WTC11 (cell line): Measurements from ENCODE around the gene KCNC4. TPM values are rescaled to one million over a fixed set of nuclear protein-coding genes. Genes with fewer than 3 reads are reported as not detected.

Experiments used
- ATAC-seq: fragments of 200-7000 bp; cut with Tn5 transposase; 2 replicates; pipeline ENCODE4 v1.10.0; 2021; ENCODE audit warnings: mild to moderate bottlenecking, moderate library complexity
- CTCF ChIA-PET: fragments of 300-600 bp; sonication (Branson Sonifier 250); formaldehyde crosslinking; loops from one replicate; lab custom pipeline; 2021; ENCODE audit warnings: antibody characterized with exemption; lab: Charles Lee
- POLR2A ChIA-PET: fragments of 350-600 bp; sonication (Branson Sonifier 250); formaldehyde crosslinking; loops from one replicate; lab custom pipeline; 2021; ENCODE audit warnings: antibody characterized with exemption; lab: Charles Lee
- DNase-seq: peaks from one replicate; pipeline ENCODE4 v3.0.0; 2021; ENCODE audit warnings: low spot score
- H3K27ac Mint-ChIP-seq: 2 replicates; pipeline ENCODE4 v1.8.0; 2021; ENCODE audit warnings: mixed read lengths
- H3K27me3 Mint-ChIP-seq: 2 replicates; pipeline ENCODE4 v1.8.0; 2021; ENCODE audit warnings: low read depth, mild to moderate bottlenecking, moderate library complexity, mixed read lengths
- H3K36me3 Mint-ChIP-seq: 2 replicates; pipeline ENCODE4 v1.8.0; 2021; ENCODE audit warnings: mixed read lengths
- H3K4me1 Mint-ChIP-seq: 2 replicates; pipeline ENCODE4 v1.8.0; 2022; ENCODE audit warnings: mixed read lengths
- H3K4me3 Mint-ChIP-seq: 2 replicates; pipeline ENCODE4 v1.8.0; 2021; ENCODE audit warnings: mild to moderate bottlenecking, moderate library complexity, mixed read lengths
- H3K9me3 Mint-ChIP-seq: 2 replicates; pipeline ENCODE4 v1.8.0; 2021; ENCODE audit warnings: mixed read lengths
- ATF1 ChIP-seq: sonication (generic); formaldehyde crosslinking; IDR thresholded peaks from 2 replicates; pipeline ENCODE4 v1.8.1; 2023; ENCODE audit warnings: mild to moderate bottlenecking, moderate library complexity, missing genetic modification reagents
- CDX4 ChIP-seq: fragments of 250-450 bp; sonication (Bioruptor Pico); IDR thresholded peaks from 2 replicates; pipeline ENCODE4 v1.9.0; 2021; ENCODE audit warnings: moderate library complexity, mild to moderate bottlenecking, inconsistent platforms, borderline replicate concordance
- CREB1 ChIP-seq: sonication (generic); formaldehyde crosslinking; IDR thresholded peaks from 2 replicates; pipeline ENCODE4 v1.8.0; 2023; ENCODE audit warnings: mild to moderate bottlenecking, missing genetic modification reagents
- CREM ChIP-seq: sonication (generic); formaldehyde crosslinking; IDR thresholded peaks from 2 replicates; pipeline ENCODE4 v1.8.1; 2022; ENCODE audit warnings: mild to moderate bottlenecking, missing genetic modification reagents, moderate library complexity
- EMX1 ChIP-seq: fragments of 250-450 bp; sonication (Bioruptor Pico); IDR thresholded peaks from 2 replicates; pipeline ENCODE4 v1.8.0; 2021; ENCODE audit warnings: mild to moderate bottlenecking
- ERG ChIP-seq: fragments of 250-450 bp; sonication (Bioruptor Pico); IDR thresholded peaks from 2 replicates; pipeline ENCODE4 v1.8.0; 2021; ENCODE audit warnings: mild to moderate bottlenecking
- GABPB1 ChIP-seq: sonication (generic); formaldehyde crosslinking; IDR thresholded peaks from 2 replicates; pipeline ENCODE4 v1.8.1; 2023; ENCODE audit warnings: mild to moderate bottlenecking, missing genetic modification reagents
- HMGA2 ChIP-seq: fragments of 250-450 bp; sonication (Bioruptor Pico); IDR thresholded peaks from 2 replicates; pipeline ENCODE4 v1.4.0; 2021; ENCODE audit warnings: mild to moderate bottlenecking, moderate library complexity
- JAZF1 ChIP-seq: fragments of 250-450 bp; sonication (Bioruptor Pico); IDR thresholded peaks from 2 replicates; pipeline ENCODE4 v1.9.0; 2021; ENCODE audit warnings: moderate library complexity, mild to moderate bottlenecking, inconsistent platforms
- MXD4 ChIP-seq: fragments of 250-450 bp; sonication (Bioruptor Pico); IDR thresholded peaks from 2 replicates; pipeline ENCODE4 v1.8.0; 2021; ENCODE audit warnings: mild to moderate bottlenecking, moderate library complexity, borderline replicate concordance
- NFATC4 ChIP-seq: fragments of 250-450 bp; sonication (Bioruptor Pico); IDR thresholded peaks from 2 replicates; pipeline ENCODE4 v1.9.0; 2021; ENCODE audit warnings: mild to moderate bottlenecking
- NFYB ChIP-seq: sonication (generic); formaldehyde crosslinking; conservative IDR thresholded peaks from 2 replicates; pipeline ENCODE4 v1.8.0; 2022; ENCODE audit warnings: low read depth, missing genetic modification reagents
- RORB ChIP-seq: fragments of 250-450 bp; sonication (Bioruptor Pico); IDR thresholded peaks from 2 replicates; pipeline ENCODE4 v1.9.0; 2021; ENCODE audit warnings: mild to moderate bottlenecking
- TP53 ChIP-seq: sonication (generic); formaldehyde crosslinking; IDR thresholded peaks from 2 replicates; pipeline ENCODE4 v1.8.1; 2023; ENCODE audit warnings: mild to moderate bottlenecking, missing genetic modification reagents
- ZNF219 ChIP-seq: sonication (generic); formaldehyde crosslinking; IDR thresholded peaks from 2 replicates; pipeline ENCODE4 v1.8.0; 2023; ENCODE audit warnings: missing genetic modification reagents, mild to moderate bottlenecking, borderline replicate concordance
- ZNF281 ChIP-seq: sonication (generic); formaldehyde crosslinking; IDR thresholded peaks from 2 replicates; pipeline ENCODE4 v1.8.0; 2023; ENCODE audit warnings: mild to moderate bottlenecking, missing genetic modification reagents
- ZNF317 ChIP-seq: sonication (generic); formaldehyde crosslinking; IDR thresholded peaks from 2 replicates; pipeline ENCODE4 v1.8.1; 2023; ENCODE audit warnings: low read depth, mild to moderate bottlenecking, moderate library complexity, missing genetic modification reagents, borderline replicate concordance
- total RNA-seq: library from RNA; stranded (reverse); gene quantifications from 3 replicates; pipeline ENCODE4 v1.2.3, GENCODE V29; 2021
- TF ChIP-seq, protein P1 (sequence below): sonication (generic); formaldehyde crosslinking; IDR thresholded peaks from 2 replicates; pipeline ENCODE4 v1.8.1; 2023; ENCODE audit warnings: mild to moderate bottlenecking, missing genetic modification reagents
- TF ChIP-seq, protein P2 (sequence below): sonication (generic); formaldehyde crosslinking; IDR thresholded peaks from 2 replicates; pipeline ENCODE4 v1.8.1; 2023; ENCODE audit warnings: mild to moderate bottlenecking, missing genetic modification reagents, borderline replicate concordance

The KCNC4 gene
- total RNA-seq, 1 experiment from 2014 or later, result 19.9 TPM

- CTCF ChIA-PET, result interaction anchor here (1.6 to 3.2 kb wide), 3 partner anchors 8 to 73 kb away, joined by 4 to 11 read pairs (median 8); partner anchors contain the start of gene SLC6A17
- H3K27ac Mint-ChIP-seq, result no peak overlapping the region
- peaks cover 11% of the 10 kb centered on the region for H3K4me1 Mint-ChIP-seq
- no peak overlapping the region for H3K4me3 Mint-ChIP-seq
- H3K36me3 Mint-ChIP-seq, result no peaks in the 10 kb centered on the region
- ATAC-seq (no peak), DNase-seq (no peak)
- no peaks in the 10 kb centered on the region for H3K9me3 Mint-ChIP-seq
- H3K27me3 Mint-ChIP-seq, result peaks cover 11% of the 10 kb centered on the region
- no peak for TF ChIP-seq JAZF1 (CRISPR knock-in tag)
- TF ChIP-seq, protein P1, sequence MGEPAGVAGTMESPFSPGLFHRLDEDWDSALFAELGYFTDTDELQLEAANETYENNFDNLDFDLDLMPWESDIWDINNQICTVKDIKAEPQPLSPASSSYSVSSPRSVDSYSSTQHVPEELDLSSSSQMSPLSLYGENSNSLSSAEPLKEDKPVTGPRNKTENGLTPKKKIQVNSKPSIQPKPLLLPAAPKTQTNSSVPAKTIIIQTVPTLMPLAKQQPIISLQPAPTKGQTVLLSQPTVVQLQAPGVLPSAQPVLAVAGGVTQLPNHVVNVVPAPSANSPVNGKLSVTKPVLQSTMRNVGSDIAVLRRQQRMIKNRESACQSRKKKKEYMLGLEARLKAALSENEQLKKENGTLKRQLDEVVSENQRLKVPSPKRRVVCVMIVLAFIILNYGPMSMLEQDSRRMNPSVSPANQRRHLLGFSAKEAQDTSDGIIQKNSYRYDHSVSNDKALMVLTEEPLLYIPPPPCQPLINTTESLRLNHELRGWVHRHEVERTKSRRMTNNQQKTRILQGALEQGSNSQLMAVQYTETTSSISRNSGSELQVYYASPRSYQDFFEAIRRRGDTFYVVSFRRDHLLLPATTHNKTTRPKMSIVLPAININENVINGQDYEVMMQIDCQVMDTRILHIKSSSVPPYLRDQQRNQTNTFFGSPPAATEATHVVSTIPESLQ (CRISPR knock-in tag), result no peak
- no peak for TF ChIP-seq ZNF317 (CRISPR knock-in tag)
- no peak for TF ChIP-seq ATF1 (CRISPR knock-in tag)
- TF ChIP-seq ZNF219, result no peak
- TF ChIP-seq, protein P2, sequence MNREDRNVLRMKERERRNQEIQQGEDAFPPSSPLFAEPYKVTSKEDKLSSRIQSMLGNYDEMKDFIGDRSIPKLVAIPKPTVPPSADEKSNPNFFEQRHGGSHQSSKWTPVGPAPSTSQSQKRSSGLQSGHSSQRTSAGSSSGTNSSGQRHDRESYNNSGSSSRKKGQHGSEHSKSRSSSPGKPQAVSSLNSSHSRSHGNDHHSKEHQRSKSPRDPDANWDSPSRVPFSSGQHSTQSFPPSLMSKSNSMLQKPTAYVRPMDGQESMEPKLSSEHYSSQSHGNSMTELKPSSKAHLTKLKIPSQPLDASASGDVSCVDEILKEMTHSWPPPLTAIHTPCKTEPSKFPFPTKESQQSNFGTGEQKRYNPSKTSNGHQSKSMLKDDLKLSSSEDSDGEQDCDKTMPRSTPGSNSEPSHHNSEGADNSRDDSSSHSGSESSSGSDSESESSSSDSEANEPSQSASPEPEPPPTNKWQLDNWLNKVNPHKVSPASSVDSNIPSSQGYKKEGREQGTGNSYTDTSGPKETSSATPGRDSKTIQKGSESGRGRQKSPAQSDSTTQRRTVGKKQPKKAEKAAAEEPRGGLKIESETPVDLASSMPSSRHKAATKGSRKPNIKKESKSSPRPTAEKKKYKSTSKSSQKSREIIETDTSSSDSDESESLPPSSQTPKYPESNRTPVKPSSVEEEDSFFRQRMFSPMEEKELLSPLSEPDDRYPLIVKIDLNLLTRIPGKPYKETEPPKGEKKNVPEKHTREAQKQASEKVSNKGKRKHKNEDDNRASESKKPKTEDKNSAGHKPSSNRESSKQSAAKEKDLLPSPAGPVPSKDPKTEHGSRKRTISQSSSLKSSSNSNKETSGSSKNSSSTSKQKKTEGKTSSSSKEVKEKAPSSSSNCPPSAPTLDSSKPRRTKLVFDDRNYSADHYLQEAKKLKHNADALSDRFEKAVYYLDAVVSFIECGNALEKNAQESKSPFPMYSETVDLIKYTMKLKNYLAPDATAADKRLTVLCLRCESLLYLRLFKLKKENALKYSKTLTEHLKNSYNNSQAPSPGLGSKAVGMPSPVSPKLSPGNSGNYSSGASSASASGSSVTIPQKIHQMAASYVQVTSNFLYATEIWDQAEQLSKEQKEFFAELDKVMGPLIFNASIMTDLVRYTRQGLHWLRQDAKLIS (CRISPR knock-in tag), result no peak
- TF ChIP-seq CREM (CRISPR knock-in tag), result no peak
- TF ChIP-seq EMX1, result no peak
- no peak for TF ChIP-seq NFATC4 (CRISPR knock-in tag)
- TF ChIP-seq ERG (CRISPR knock-in tag), result no peak
- TF ChIP-seq CREB1 (CRISPR knock-in tag), result no peak
- no peak for TF ChIP-seq MXD4 (CRISPR knock-in tag)
- no peak for TF ChIP-seq GABPB1 (CRISPR knock-in tag)
- TF ChIP-seq ZNF281 (CRISPR knock-in tag), result no peak
- no peak for TF ChIP-seq RORB
- TF ChIP-seq HMGA2, result no peak
- no peak for TF ChIP-seq NFYB (CRISPR knock-in tag)
- TF ChIP-seq CDX4 (CRISPR knock-in tag), result no peak
- no peak for TF ChIP-seq TP53 (CRISPR knock-in tag)
- POLR2A ChIA-PET, result no interaction called here
These were observed 48.3 kb upstream of the KCNC4 start for GRCh38 chr1:110161849-110162248.
